Sigmoid colon (tissue), 4 donors: ENCODE results near the gene VMO1.

Source experiments
- EP300 ChIP-seq, 4 donors: sonication (generic); formaldehyde crosslinking; IDR thresholded peaks; one replicate each; pipeline ENCODE4 v1.6.1; 2017; ENCODE audit warnings: antibody characterized with exemption in 4 of 4
- POLR2A ChIP-seq, 2 donors: fragments of 450-650 bp; IDR thresholded peaks; one replicate each; pipeline ENCODE4 v1.6.1; 2016; ENCODE audit warnings: antibody characterized with exemption in 2 of 2, mild to moderate bottlenecking in 2 of 2, moderate library complexity in 2 of 2
- POLR2AphosphoS5 ChIP-seq, 4 donors: sonication (generic); formaldehyde crosslinking; IDR thresholded peaks; one replicate each; pipeline ENCODE4 v1.6.1; 2017; ENCODE audit warnings: antibody characterized with exemption in 4 of 4
- TF ChIP-seq, protein P1 (sequence below), 4 experiments: fragments of 450-650 bp in 3 of 4; fragments of 200-600 bp in 1 of 4; IDR thresholded peaks; one replicate each; pipeline ENCODE4 v1.5.1; 2016 to 2019; ENCODE audit warnings: antibody characterized with exemption in 4 of 4, mild to moderate bottlenecking in 3 of 4, moderate library complexity in 2 of 4

DNA sequence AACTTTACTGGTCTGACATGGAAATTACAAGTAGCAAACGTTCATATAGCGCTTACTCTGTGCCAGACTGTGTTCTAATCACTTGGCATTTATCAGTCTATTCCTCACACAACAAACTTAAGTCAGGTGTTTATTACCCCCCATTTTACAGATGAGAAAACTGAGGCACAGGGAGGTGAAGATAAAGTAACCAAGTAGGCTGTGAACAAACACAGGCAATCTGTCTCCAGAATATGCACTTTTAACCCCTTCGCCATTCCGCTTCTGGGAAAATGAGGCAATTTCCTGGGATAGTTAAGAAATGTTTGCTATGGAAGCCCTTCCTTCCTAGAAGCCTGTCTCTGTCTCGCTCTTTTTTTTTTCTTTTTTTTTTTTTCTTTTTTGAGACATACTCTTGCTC lies 34.2 kb downstream of the VMO1 start:
- TF ChIP-seq POLR2A (IDR thresholded peaks at IDR 0.05) (no peak), EP300 (IDR thresholded peaks at IDR 0.05) (no peak), POLR2AphosphoS5 (IDR thresholded peaks at IDR 0.05) (no peak)
- TF ChIP-seq, protein P1, sequence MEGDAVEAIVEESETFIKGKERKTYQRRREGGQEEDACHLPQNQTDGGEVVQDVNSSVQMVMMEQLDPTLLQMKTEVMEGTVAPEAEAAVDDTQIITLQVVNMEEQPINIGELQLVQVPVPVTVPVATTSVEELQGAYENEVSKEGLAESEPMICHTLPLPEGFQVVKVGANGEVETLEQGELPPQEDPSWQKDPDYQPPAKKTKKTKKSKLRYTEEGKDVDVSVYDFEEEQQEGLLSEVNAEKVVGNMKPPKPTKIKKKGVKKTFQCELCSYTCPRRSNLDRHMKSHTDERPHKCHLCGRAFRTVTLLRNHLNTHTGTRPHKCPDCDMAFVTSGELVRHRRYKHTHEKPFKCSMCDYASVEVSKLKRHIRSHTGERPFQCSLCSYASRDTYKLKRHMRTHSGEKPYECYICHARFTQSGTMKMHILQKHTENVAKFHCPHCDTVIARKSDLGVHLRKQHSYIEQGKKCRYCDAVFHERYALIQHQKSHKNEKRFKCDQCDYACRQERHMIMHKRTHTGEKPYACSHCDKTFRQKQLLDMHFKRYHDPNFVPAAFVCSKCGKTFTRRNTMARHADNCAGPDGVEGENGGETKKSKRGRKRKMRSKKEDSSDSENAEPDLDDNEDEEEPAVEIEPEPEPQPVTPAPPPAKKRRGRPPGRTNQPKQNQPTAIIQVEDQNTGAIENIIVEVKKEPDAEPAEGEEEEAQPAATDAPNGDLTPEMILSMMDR (IDR thresholded peaks at IDR 0.05) = no peak
